Hematopoietic multipotent progenitor cell treated with erythropoietin and hydrocortisone succinate and interleukin-3 and kit ligand, for 8 days (in vitro differentiated cells): ENCODE measurements around the gene CCNL1.
"Not testable (repeated sequence)": the region's sequence is repeated elsewhere in the genome, so short reads cannot be mapped to it uniquely, and the experiment has no call there.

Experiments
- DNase-seq: peaks from one replicate; pipeline ENCODE4 v3.0.0-alpha.2; 2015

The CCNL1 gene

DNA sequence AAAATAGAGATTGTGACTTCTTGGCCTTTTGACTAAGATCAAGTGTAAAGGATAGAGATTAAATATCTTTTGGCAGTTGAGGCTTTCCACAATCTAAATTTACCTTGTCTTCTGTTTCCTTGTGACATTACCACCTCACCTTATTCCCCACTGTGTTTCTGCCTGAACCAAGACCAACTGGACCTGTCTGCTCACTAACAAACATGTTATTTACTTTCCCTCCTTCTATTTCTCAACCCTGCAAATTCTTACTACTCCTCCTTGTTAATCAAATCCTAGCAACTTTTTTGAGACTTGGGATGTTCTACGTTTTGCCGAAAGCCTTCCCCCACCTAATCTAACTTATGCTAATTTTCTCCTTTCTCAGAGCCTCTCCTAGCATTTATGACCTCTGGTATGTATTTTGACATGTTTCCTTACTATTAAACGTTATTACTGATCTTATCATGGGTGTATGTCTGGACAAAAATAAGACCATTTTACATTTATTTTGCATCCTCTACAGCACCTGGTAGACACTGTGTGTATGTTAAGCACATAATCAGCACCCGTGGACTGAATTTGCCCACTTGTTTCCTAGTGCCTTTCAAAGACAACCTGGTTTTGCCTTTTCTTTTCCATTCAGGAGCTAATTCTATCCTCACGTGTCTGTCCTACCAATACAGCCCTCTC lies 7.6 kb upstream of the CCNL1 start:
- DNase-seq: no peak

DNA sequence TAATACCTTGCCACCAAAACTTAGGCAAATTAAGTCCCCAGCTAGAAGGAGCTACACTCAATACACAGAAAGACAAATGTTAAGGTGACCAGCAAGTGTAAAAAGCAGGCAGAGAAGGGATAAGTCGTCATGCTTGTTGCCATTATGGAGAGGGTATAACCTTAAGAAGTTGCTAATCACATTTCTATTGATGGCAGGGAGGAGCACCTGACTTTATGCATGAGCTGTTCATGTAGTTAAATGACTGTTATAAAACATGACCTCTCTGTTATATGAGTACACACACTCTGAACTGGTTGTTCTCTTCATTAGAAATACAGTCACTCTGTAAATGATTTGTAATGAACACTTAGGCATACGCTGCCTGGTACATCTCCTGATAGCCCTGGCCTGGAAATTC lies 6.6 kb upstream of the CCNL1 start:
- DNase-seq: no peak

DNA sequence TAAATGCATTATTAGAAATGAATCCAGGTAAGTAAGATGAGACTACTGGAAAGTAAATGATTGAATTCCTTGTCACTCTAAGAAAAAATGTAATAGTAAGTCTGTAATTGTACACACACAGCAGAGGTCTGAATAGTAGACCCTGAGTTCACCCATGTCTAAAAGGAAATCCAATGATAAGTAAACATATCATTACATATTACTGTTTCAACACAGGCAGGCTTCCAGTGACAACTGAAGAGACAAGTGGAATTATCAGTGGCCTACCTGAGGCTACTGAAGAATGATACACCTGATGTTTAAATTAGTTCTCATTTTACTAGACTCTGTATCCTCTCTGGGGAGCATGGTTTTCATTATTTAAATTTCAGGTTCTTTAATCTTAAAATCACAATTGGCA lies 6.2 kb upstream of the CCNL1 start:
- DNase-seq: no peak

DNA sequence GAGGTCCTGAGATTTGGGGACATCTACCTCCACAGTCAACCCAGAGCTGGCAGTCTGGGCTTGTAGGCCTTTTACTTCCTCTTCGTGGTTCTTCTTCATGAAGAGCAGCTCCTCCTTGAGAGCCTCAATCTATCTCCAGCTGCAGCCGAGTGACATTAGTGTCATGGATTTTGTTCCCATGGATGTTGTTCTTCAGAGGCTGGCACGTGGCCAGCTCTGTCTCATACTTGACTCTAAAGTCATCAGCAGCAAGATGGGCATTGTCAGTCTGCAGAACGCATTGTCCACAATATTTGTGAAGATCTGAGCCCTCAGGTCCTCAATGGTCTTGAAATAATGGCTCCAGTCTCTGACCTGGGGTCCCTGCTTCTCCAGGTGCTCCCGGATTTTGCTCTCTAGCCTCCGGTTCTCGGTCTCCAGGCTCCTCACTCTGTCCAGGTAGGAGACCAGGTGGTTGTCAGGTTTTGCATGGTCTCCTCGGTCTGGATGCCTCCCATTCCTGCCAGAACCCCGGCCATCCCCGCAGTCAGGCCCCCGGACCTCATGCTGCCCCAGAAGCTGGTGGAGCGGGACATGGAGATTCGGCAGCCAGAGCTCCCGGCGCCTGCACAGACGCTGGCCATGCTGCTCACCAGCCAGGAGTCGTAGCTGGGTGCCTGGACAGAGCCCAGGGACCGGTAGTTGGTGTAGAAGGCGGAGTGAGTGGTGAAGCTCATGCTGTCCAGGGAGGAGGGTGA lies 3.4 kb upstream of the CCNL1 start:
- DNase-seq: no peak

DNA sequence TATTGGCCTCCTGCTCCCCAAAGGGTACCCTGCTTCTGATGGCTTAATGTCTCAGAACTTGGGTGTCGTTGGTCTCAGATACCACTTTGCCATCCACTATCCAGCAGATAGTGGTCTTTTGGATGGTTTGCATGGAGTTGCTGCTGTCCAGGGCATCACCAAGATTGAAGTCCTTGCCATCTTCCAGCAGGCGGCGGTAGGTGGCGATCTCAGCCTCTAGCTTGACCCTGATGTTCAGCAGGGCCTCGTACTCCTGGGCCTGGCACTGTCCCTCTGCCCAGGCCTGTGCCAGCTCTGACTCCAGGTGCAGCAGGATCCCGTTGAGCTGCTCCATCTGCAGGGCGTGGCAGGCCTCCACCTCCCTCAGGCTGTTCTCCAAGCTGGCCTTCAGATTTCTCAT lies 2.7 kb upstream of the CCNL1 start:
- not testable (repeated sequence) for DNase-seq

DNA sequence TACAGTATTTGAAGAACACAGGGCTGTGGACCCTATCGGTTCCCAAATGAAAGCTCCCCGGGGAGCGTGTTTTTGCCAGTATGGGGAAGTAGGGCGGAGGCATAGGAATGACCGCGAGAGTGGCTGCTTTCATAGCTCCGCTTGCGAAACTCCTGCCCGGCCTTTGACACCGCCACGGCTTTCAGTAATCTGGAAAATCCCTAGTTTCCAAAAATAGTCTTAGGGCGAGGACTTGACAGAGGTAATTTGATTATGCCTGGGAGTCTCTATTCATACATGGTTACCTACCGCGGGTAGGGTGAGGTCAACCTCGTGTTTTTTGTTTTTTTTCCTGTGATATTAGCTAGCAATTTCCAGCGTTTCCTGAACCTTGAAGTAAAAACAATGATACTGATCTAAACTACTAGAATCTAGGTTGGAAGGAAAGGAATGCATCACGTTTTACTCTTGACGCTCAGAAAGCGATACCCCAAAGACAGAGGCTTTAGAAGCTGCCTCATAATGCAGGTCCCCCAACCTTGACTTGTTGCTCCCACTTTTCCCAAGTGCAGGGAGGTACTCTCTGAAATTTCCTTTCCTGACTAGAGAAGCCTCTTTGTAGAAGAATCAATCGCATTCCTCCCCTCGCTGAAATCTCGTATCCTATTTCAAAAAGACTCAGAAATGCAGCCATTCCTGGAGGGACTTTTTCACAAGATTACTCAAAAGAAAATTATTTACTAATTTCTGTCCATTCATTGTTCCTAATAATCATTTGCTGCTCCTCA lies 894 bp upstream of the CCNL1 start:
- DNase-seq: peak; percentile 69

DNA sequence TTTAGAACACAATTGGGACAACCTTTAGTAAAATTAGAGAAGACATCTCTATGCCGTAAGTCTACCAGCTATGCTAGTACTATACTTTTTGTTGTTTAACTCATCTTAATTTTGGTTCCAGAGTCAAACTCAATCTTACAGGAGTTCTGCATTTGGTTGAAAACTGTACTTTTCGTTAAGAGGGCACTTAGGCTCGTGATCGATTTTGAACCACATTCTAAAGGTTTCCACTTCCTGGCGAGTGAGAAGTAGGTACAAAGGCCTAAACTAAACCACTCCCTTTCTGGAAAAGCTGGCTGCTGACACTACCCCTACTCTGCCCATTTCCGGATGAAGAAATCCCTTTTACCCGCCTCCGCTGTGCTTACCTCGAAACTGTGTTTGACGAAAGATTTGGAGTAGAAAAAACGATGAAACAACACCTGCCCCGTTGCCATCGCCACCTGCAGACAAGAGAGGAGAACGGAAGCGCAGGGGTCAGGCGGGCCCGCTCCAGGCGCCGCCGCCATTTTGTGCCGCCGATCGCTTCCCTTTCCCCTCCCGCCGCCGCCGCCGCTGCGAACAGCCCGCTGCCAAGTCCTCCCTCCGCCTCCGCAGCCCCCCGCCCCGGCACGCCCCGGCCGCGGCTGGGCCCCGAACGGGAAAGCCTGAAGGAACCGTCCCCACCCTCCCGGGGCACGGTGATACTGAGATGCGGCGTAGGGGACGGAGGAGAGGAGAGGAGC lies 748 bp downstream of the CCNL1 start:
- DNase-seq: peak; percentile 67

DNA sequence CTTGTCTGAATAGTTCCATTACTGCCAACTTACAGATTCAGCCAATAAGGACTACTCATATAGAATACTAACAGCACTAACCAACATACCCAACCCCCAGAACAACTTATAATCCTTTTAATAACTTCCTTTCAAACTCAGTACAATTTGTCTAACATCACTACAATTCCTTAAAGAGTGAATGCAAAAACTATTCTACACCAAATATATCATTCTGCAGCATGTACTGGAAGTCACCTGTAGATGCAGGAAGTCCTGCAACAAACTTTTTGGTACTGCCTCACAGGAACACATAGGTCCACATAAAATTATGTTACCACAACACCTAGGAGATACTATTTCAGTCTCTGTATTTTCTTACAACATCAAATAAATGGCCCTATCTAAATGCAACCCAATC lies 2.1 kb downstream of the CCNL1 start:
- no peak for DNase-seq

DNA sequence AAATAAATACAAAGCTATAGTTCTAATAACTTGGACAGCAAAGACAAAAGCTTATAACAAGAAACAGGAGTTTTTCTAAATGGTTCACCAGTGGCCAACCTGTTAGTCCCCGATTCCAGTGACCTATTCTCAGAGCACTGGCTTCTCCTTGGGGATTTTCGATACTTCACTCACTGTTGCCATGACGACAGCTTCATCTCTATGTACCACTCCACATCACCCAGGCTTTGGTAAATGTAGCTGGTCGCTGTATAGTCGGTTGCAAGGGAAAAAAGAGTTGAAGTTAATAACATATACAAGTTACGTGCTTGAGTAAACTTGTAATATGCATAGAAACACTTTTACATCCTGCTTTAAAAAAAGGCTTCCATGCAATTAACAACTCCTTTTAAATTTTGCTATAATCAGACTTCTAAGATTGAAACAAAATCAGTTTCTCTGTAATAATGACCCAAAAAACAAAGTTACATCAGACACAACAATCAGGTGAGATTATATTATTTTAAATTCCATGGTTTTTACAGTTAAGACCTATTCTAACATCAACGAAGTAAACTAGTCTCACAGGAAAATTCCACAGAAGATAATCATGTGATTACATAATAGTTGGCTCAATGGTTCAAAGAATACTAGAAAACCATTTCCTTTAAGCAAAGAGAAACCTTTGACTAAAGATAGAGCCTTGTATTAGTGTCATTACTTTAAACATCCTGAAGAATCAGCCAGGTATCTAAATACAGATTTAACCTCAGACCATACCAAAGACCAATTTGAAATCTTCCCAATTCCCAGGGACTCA lies 2.9 kb downstream of the CCNL1 start:
- peak; percentile 41 for DNase-seq

DNA sequence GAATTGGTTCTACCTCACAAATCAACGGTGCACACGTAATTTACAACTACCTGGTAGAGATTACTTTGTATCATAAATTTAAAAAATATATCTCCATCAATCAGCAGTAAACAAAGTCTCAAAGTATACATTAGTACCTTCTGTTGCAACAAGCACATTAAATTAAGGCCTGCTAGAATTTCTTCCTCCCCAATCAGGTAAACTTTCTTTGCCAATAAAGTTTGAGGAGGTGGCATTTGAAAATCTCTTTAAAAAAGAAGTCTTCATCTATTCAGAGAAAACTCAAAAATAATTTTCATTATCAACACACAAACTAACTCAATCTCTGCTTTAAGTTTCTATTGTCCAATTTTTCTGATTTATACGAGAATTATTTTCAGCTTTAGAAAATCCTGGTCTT lies 4.4 kb downstream of the CCNL1 start:
- no peak for DNase-seq

DNA sequence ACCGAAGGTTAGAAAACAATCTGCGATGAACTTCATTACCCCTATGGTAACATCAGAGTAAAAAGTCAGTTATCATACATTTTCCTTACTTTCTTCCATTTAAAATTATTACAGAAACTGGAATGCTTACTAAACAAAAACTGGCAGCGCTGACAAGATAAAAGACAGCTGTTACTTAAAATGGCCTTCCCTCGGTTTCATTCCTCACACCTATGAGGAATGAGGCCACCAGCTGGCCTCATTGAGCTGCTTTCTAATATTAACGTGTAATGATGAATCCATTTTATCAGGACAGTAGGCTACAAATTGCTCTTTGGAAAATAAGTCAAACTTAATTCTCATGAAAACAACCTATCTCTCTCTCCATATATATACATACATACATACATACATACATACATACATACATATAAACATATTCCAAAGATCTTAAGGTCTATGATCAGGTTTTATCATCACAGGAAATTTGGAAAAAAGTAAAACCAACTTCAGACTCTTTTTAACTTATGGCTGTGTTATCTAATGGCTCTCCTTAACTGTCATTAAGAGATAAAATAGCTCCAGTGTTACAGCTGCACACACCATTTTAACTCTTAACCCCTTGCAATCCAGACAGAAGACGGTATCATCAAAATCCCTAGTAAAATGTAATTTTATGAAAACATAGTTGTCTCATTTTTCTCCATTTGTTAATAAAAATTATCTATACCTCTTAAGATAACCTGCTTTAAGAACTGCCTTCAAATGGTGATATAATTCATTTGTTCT lies 5.2 kb downstream of the CCNL1 start:
- DNase-seq: peak; percentile 65

DNA sequence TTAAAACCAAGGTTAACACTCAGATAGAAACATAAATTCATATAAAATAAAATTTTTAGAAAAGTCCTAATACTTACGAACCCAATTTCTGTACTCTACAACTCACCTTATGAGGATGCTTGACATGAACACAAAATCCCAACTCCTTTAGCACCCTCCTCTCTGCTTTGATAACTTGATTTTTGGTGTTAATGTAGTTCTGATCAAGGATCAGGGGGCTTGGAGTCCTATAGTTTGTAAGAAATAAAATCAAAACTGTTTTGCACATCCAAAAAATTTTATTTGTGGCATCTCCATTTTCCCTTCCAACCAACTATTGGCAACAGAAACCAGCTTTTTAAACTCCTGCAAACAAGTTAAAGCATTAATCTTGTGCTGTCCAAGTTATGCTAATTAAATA lies 7.0 kb downstream of the CCNL1 start:
- no peak for DNase-seq

DNA sequence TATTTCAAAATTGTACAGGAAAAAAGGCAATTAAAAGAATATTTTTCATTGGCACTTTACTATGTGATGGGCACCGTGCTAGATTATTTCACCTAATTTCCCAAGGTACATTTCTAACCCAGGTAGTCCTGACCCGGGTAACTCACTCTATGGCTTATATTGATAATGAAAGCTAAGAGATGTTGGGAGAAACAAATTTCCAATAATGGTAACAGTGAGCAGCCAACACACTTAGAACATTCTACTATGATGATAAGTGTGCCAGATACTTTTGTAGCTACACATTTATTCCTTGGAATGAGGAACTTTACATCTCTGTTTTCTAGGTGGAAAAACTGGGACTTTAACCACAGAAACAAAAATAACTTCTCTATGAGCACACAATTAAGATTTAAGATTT lies 7.5 kb downstream of the CCNL1 start:
- no peak for DNase-seq

DNA sequence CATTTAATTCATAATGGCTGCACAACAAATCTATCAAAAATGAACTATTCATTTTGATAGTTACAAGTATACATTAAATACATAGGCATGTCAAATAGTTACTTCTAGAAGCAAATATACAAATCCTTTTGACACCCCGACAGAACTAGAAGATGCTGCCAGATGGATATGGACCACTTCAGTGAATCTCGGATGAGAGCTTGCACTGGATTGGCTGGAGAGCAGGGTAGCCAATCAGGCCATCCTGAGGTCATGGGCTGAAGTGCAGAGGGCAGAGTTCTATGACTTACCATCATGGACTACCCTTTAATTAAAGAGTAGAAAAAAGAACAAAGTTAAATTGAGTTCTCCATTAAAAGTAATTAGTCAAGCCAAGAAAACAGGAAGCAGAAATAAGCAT lies 8.3 kb downstream of the CCNL1 start:
- no peak for DNase-seq

DNA sequence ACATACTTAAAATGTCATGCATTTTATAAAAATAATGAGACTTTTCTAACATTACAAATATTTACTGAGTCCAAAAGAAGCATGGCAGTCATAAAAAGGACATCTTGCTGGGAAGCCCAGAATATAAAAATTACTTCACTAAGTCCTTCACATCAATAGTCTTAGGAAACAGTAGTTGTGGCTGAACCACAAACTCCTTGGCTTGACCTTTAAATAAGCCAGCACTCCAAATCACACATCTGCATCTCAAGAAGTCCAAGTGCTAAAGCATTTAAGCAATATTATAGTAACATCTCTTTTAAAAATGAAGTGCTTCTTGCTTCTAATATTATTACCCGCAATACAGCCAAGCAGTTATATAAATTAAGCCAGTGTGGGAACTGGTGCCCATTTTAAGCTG lies 8.8 kb downstream of the CCNL1 start:
- DNase-seq: no peak

DNA sequence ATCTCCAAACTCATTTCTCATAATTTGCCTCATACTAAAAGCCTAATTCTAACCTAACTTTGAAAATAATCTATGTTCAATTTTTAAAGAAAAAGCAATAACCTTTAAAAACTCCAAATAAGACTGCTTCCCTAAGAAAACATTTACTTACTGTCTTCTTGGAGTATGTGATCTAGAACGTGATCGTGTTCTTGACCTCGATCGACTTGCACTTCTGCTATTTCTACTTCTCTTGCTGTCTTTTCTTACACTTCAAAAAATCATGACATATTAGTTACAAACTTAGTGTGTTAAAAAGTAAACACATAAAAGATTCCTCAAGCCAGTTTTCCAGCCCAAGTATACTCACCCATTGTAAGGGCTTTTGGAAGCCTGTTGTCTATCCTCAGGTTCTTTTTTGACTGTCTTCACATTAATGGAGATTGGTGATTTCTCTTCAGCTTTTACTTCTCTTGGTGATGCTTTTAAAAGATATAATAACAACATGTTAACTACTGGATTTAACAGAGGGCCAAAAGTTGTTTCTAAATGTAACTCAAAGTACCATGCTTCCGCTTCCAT lies 10.7 kb downstream of the CCNL1 start:
- DNase-seq: no peak

DNA sequence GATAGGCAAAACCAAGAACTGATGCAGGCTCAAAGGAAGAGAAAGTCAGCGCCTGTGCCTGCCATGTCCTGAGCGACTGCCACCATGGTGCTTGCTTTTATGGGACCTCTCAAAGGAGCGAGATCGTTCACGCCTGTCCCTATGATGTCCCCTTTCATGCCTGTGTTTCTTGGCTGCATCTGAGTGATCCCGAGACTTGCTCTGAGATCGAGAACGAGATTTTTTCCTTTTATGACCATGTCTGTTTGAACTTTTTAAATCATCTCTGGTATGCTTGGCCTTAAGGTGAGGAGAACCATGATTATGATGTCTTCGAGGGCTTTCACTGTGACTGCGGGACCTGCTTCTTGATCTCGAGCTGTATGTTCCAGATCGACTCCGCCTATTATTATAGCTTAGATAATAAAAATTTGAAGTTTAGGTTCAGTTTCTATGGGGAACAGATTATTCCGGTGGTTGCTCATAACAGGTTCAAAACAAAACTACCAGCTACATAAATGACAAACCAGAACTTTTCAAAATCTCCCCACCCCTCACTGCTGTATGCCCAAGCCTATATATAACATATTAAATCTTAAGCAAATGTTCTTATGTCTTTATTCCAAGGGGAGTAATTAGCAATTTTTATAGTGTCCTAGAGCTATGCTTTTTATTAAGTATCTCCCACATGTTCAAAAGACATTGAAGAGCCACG lies 11.6 kb downstream of the CCNL1 start:
- no peak for DNase-seq

DNA sequence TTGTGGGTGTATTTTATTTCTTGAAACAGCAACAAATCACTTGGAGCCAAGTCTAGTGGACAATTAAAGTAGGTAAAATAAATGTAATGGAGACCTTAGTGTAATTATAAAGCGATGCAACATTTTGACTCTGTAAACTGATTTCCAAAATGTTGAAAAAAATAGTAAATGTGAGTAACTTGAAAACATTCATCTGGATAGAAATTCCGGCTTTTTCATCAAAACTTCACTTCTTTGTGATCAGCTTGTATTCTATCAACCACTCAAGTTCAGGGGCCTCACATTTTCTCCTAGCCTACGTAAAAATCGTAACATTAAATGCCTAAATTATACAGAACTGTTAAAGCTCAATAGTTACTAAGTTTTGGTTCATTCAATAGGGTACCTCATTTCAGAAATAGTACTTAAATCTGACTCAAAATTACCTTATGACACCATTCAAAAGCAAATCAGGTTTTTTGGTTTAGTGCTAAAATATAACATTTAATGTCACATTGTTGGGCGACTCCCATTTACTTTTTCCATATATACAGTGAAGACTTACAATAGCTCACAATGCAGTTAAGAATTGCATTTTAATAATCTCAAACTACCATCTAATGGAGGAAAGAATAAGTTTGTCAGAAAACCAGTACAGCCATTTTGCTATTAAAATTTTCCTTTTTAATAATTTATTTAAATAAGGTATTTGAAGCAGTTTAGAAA lies 12.7 kb downstream of the CCNL1 start:
- no peak for DNase-seq

DNA sequence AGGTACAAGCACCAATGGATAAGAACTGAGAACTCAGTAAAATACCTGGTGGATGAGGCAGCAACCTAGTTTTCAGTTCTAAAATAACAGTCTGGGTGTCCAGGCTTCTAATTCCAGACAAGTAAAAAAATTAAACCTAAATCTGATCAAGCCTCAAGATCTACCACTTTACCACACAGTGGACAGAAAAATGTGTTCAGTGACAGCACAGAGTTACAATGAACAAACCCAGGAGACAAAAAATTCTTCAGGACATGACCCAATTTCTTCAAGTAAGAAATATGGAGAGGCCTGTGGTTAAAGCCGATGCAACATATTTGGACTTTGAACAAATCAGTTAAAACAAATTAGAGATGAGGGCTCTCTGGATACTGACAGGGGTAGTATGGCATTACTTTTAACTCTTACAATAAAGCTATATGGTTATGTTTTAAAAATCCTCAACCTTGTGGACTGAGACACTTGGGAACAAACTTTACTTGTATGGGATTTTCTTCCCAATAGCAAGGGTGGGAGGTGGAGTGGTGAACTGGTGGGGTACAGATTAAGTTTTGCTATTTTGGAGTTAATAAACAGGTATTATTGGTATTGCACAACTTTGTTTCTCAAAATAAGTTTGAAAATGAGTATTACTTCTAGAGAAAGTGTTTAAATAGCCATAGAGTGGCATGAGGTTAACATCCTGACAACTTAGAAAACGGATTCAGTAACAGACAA lies 14.2 kb downstream of the CCNL1 start:
- no peak for DNase-seq
